HL-60 (cell line): ENCODE data around the gene MEIKIN.

Source experiments
- CTCF ChIP-seq: IDR thresholded peaks from one replicate; pipeline ENCODE4 v1.5.1; 2011; ENCODE audit warnings: low read length, control low read depth, inconsistent platforms; ENCODE audit not compliant: insufficient read depth
- POLR2AphosphoS5 ChIP-seq: IDR thresholded peaks from 2 replicates; pipeline ENCODE4 v1.6.1; 2012; ENCODE audit warnings: low read depth
- SPI1 ChIP-seq: IDR thresholded peaks from 2 replicates; pipeline ENCODE4 v1.6.1; 2012; ENCODE audit warnings: low read depth, mild to moderate bottlenecking, borderline replicate concordance

- TF ChIP-seq CTCF (no peak), SPI1 (no peak), POLR2AphosphoS5 (no peak)
These were observed 176.1 kb downstream of the MEIKIN start for GRCh38 chr5:131769336-131769735.
